ENCODE measurements around the gene TTC13.

TTC13 gene

DNA sequence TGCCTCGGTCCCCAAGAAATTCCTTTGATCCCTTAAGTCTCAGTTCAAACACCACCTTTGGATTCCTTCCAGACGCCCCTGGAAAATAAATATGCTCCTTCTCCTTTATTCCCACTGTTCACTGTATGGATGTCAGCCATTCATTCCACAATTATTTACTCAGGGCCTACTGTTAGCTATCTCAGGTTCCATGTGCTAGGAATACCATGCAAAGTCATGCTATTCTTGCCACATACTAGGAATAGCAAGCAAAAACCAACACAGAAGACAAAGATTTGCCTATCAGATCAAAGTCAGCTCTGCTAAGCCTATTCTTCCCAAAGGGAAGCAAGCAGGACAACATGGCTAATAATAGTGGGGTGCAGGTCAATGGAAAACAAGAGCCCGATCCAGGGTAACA is 29.8 kb downstream of the TTC13 start:
- no peak for DNase-seq

DNA sequence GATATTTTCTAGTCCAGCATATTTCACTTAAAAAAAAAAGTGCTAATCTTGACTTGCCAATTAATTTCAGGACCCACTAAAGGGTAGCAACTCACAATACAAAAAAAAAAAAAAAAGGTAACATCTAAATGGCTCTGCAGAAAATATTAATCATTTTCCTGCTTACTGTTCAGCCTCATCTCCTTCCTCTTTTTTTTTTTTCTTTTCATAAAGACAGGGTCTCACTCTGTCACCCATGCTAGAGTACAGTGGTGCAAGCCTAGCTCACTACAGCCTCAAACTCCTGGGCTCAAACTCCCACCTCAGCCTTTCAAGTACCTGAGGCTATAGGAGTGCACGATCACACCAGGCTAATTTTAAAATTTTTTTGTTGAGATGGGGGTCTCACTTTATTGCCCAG is 30.4 kb downstream of the TTC13 start:
- no peak for DNase-seq

DNA sequence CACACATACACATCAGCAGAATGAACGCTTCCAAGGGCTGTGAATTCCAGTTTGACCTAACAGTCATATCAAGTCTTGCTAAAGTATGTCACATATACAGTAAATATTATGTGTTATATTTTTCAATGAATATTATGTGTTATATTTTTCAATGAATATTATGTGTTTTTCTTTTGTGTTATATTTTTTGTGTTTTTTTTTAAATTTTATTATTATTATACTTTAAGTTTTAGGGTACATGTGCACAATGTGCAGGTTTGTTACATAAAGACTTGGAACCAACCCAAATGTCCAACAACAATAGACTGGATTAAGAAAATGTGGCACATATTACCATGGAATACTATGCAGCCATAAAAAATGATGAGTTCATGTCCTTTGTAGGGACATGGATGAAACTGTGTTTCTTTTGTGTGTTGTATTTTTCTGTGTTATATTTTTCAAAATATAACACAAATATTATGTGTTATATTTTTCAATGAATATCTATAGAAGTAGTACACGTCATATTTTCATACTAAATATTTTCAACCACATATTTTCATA is 35.5 kb downstream of the TTC13 start:
- DNase-seq, result no peak

DNA sequence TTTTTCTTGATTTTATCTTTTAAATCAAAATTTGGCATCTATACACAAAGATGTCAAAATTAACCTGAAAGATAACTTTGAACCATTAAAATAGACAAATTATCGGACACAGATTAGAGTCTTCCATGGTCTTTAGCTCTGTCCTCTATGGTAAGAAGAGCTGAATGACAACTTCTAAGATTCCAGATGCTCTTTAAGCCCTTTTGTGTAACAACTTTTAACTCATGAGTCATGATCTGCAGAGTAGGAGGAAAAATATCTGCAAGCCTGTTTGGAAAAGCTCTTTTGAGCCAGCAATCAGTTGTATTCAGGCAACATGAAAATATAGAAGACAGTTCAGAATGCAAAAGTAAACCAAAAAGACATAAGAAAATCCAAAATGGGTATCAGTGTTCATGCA is 37.8 kb downstream of the TTC13 start:
- DNase-seq, result no peak

DNA sequence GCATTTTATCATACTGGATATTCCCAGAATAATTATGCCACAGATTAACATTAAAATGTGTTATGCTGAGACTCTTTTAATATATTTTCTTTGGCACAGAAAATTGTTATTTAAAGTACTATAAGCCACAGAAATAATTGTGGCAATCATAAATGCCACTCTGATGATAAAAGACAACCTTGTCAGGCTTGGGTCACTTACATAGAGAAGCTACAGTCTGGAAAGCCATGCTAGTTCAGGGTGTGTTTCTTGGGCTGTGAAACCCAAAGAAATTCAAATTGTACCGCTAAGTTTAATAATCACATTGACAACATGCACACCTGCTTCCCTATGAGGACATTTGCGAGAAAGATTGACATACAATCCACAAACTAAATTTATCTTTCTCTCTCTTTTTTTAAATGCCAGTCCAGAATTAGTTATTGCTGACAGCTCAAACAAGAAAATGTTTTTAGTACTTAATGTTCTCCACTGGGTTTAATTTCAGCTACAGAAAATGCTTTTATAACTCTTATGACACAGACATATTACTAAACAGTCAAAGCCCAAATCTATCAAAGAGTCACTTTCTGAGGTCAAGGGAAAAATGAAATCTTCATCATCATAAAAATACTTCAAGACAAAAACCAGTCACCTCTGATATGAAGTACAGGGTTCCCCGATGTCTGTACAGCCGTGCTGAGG is 38.7 kb downstream of the TTC13 start:
- no peak for DNase-seq

DNA sequence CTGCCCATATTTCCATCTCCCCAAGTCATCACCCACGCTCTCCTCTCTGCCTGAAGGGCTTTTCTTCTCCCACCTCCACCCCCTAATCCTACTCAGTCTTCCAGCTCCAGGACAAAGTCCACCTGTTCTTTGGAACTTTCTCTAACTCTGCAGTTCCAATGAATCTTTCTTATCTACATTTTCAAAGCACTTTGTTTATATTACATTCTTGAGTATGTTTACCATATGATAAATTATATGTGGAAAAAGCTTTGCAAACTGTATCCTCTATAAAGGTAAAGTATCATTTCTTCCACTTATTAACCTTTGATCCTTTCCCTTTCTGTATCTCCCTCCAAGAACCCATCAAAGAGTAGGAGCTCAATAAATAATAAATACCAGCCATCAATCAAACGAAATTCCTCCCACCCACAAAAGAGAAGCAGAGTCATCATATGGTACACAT is 39.7 kb downstream of the TTC13 start:
- DNase-seq, result no peak

DNA sequence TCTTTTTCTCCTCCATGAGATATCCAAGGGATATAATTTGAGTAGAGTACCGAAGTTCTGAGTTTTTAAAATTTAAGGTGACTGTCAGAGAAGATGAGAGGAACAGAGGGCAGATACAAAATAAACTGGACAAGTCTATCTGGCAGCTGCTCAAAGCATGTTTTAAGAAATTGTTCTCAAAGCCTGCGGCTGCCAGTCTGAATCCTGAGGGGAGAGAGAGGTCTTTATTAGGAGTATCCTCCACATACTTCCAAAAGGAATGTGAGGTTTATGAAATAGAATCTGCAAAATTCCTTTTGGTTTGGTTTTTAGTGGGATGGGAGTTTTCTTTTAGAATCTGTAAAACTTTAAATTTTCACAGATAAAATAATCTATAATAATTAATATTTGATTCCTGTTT is 41.3 kb downstream of the TTC13 start:
- DNase-seq, result no peak

DNA sequence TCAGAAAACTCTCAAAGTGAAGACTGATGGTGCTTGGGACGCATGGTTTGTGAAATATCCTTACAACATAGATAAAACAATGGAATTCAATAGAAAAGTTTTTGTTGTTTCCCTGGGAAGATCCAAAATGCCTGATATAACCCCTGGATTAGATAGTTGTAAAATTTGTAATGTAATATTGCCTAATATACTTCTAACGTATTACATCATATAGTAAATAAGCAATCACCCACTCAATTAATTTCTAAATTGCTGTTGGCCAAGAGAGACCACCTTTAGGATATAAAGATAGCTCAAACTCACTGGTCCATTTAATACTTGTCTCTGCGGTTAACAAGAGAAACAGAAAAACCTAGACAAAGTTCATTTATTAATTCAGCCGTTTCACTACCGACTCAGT is 42.2 kb downstream of the TTC13 start:
- DNase-seq, result no peak

DNA sequence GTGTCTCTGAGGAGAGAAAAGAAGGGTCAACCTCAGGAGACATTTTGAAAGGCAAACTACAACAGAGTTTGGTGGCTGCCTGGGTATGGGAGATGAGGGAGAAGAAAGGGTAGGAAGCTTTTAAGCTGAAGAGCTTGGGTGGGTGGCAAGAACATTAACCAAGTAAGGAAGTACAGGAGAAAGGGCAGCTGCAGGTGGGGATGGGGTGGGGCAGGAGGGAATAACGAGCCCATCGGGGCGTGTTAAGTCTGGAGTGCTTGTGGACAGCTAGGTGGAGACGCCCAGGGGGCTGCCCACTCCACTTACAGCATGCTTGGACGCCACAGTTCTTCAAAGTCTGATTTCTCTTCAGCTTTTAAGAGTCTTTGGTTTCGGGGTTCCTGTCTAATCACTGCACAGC is 42.8 kb downstream of the TTC13 start:
- no peak for DNase-seq

DNA sequence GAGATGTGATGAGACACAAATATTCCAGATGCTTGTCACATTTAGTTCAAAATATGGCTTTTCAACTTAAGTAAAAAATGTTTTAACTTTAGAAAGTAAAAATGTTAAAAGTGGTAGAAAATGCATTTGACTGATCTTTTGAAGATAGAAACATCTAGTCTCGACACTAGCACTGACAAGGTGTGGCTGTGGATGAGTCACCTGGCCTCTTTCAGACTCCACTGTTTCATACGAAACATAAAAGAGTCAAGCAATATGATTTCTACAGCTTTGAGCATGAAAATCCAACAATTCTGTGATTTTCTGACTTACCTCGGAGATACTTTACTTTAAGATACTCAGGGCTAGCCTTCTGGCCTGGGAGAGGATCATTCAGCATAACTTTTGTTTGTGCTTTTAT is 47.7 kb downstream of the TTC13 start:
- DNase-seq, result no peak

DNA sequence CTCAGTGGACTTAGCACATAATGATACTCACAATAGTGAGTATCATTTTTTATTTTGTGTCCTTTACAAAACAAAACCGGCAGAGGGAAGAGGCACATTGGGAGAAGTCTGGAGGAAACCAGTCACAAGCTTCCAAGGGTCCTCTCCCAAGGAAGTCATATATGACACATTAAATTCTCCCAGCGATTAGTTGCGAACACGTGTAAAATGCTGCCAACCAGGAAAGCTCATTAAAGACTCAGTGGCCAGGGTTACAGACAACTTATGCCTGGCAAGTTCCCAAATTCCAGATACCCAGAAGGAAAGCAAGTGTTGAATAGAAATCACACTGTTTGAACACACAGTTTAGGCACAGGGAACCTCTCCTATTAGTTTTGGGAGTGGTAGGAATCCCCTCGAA is 52.5 kb downstream of the TTC13 start:
- no peak for DNase-seq

DNA sequence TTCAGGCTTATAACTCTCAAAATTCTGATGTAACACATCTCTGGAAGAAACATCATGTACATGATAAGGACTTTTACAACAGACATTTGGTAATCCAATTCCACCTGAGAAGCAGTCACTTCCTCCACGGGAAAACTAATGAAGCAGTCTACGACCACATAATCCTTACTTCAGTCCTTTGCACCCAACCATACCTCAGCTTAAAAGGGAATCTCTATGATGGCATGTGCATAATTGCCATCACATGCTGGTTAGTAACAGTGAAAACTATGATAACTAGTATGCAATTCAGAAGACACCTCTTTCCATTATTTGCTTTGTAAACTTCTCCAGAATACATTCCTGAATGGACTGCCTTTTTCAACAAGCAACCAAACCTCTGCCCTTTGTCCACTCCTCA is 53.1 kb downstream of the TTC13 start:
- no peak for DNase-seq

DNA sequence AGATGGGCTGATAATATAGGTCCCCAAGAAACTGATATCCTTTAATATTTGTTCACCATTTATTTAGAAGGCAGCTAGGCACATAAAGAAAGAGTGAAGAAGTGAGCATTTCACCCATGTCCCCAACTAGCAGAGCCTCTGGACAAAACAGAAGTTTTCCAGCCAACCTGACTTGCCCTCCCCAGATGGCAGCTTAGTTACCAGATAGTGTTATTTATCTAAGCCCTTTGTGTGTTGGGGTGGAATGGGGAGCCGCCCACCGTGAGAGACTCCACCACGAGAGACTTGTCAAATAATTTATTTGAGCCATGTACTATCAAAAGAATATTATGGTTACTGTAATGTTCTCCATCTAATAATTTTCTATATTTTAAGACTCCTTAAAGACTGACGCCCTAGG is 55.5 kb downstream of the TTC13 start:
- no peak for DNase-seq

DNA sequence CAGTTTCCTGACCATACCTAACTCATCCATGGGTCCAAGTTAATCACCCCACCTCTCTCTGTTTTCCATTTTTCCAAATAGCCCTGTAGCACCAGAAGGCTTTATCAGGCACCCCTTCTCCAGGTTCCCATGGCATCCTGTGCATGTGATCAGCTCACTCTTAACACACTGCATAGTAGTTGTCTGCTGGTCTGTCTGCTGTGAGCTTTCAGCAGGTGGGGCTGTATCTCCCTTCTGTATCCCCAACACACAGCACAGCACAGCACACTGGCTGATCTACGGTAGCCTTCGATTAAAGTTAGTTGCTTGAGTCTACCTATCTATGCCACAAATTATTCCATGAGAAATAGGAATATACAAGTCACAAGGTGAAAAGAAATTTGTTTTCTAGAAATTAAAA is 56.0 kb downstream of the TTC13 start:
- DNase-seq, result no peak

DNA sequence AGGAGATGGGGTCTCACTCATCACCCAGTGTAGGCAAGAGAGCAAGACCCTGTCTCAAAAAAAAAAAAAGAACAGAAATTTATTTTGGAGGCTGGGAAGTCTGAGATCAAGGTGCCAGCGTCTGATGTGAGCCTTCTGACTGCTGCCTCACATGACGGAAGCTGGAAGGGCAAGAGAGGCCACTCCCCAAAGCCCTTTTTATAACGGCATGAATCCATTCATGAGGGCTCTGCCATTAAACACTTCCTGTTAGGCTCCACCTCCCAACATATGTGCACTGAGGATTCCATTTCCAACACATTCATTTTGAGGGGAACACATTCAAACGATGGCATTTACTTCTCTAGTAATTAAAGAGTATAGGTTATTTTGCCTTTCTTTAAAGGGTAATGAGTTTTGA is 59.5 kb downstream of the TTC13 start:
- DNase-seq, result no peak

DNA sequence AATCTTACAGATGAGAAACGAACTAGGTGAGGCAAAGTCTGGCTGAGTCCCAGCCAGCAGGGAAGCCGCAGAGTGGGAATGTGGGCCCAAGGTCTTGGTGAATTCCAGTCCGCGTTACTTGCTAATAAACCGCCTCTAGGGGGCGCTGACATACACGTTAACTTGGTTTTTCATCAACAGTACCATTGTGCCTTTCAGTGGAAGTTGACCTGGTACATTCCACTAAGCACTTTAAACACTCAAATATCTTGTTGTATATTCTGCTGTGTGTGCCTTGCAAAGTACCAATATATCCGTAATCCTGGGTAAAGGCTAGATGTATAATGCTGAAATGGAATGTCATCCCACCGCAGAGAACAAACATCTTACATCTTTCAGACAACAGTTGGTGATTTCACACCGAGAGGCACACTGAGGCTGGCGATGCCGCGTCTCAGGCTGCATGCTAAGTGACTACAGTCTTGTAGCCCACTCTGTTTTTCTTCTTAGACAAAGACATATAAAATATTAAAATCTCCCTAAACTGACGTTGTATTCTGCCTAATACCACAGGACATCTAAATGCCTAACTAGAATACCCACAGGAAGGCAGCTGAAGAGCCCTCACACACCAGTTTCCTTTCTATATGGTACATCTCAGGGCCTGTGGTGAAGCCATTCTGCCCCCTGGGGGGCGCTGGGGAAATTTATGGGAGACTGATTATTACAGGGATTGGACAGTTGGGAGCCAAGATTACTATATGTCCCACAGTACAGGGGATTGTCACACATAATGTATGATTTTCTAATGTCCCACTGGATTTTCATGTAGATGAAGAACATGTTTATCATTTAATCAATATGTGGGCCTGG is 61.2 kb downstream of the TTC13 start:
- DNase-seq, result peak; percentile 59 to 77

DNA sequence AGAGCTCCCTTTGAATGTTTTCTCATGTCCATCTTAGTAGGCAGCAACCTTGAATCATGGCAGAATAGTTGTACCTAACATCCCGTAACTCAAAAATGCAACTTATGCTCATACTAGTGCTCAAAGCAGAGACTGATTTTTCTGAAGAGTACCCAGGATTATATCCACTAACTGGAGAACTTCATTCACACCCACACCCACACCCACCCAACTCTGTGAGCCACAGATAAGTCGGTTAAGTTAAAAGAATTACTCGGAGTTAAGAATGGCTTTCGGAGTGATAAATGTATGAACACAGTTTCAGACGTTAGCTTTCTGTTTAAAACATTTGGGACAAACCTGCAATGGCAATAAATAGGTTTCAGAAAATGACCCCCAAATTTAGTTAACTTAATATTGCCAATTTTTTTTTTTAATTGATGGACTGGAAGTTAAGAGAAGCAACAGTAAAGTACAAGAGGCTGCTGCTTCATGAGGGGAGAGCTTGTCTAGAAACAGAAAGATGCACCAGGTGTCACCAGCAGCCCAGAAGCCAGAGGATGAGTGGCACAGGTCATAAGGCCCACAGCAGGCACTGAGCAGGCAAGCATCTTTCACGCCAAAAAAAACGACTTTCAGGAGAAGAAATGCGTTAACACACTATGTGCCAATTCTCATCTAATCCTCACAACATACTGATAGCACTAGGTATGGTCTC is 61.9 kb downstream of the TTC13 start:
- no peak for DNase-seq

DNA sequence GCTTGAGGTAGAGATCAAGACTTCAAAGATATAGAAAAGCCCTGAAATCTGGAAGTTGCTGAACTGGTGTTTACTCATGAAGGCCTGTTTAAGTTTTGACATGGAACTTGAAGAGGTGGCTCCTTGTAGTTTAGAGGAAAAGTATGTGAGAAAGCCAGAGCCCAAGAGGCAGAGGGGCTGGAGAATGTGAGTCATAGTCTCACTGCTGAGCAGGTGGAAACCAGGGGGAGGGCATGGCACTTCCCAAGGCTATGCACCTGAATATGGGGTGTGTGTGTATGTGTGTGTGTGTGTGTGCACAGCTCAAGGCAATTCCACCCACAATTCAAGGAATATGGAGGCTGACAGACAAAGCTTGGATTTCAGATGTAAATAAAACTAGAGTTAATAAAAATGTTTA is 63.6 kb downstream of the TTC13 start:
- DNase-seq, result no peak

DNA sequence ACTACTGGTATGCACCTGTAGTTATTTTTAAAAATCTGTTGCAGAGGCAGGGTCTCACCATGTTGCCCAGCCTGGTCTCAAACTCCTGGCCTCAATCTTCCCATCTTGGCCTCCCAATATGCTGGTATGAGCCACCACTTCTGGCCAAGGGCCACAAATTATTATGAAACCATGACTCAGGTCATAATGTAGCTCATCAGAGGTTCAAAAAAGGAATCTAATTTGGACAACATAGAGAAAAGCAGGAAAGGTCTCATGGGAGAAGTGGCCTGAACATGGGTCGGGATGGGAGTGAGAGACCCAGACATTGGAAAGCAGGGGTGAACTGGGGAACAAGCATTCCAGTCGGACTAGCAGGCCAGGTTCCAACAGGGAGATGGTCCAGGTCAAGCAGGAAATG is 65.2 kb downstream of the TTC13 start:
- no peak for DNase-seq

DNA sequence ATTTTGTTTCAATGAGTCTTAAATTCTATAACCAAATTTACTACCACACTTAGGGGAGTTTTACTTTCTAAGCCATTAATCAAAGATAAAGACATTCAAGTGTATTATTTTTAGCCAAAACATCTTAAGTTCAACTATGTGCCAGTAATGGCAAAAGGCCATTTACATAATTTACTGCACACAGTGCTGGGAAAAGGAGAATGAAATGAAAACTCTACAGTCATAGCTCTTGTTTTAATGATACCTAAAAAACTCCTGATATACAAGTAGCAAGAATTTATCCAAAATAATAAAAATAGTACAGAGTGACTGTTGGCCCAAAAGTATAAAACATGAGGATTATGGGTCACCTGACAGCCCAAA is 67.9 kb downstream of the TTC13 start:
- DNase-seq, result no peak

DNA sequence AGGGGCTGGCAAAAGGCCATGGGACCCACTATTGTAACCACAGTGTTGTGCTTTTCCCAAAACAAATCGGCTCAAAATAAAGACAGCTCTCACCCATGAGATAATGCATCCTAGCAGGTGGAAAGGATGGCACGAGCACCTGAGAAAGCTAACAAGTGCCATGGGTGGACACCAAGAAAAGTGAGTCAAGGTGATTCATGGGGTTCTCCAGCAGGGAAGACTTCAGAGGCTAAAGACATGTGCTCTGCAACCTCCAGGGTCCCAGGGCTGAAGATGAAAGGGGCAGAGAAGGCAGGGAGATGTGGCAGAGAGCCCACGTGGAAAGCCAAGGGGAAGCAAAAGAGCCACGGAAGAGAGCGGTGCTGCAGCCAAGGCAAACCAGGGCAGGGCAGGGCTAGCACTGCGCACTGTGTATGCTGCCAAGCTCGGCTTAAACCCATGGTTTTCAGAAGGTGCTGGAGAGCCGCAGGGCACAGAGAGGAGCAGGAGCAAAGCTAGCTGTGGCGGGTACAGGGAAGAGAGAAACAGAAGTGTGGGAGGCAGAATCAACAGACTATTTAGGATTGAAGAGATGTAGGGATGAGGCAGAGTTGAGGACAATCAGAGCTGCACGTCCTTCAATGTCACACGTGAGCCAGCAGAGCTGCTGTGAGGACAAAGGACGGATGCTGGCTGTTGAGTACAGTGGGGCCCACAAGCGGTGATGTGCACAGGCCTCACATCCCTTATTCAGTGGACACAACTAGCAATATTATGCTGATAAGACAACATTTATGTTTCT is 68.5 kb downstream of the TTC13 start:
- DNase-seq, result no peak

DNA sequence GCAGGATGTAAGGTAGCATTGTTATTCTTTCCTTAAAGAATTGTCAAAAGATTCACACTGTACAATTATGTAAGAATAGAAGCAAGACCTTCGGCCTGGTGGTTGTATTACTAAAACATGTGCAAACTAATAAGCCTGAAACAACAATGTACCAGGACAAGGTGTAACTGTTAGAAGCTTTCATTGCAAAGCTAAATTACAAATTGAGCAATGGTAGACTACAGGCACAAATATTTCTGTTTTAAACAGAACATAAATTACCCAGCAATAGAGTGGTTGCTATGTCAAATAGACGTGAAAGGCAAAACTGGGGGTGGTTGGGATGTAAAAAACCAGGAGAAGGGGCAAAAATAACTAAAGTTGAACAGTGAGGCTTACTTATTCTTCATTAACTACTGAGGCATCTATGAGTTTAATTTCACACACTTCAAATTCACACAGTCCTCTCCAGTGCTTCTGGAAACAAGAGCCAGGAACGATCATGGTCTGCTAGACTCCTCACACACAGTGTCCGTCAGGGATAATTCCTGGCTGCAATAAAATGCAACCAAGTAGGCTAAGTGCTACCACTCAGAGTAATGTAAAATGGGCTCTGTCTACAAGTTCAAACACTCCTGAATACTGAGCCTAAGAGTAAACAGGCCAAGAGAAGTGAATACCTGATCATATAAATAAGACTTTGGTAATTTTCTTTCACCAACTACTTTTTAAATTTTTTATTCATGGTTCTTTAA is 71.0 kb downstream of the TTC13 start:
- no peak for DNase-seq
